Liver (tissue), 9 donors: ENCODE results near the gene PLPP6. TPM values are rescaled to one million over a fixed set of nuclear protein-coding genes. Genes with fewer than 3 reads are reported as not detected.

Source experiments
- DNase-seq: peaks from one replicate; pipeline ENCODE4 v3.0.0-alpha.2; 2017; ENCODE audit warnings: low spot score
- H3K27ac ChIP-seq, 2 donors: one replicate each; pipeline ENCODE4 v1.7.0; 2013; ENCODE audit warnings: inconsistent platforms in 2 of 2, low read length in 2 of 2, control low read depth in 1 of 2, low read depth in 1 of 2, mild to moderate bottlenecking in 1 of 2
- H3K27me3 ChIP-seq, 4 donors: one replicate each; pipeline versions ENCODE4 v1.6.1 to v1.7.0; 2013; ENCODE audit warnings: low read length in 3 of 4, inconsistent platforms in 1 of 4, mild to moderate bottlenecking in 1 of 4, moderate library complexity in 1 of 4; ENCODE audit not compliant: control insufficient read depth in 4 of 4, insufficient read depth in 4 of 4
- H3K36me3 ChIP-seq, 4 donors: one replicate each; pipeline versions ENCODE4 v1.6.1 to v1.7.0; 2013; ENCODE audit warnings: low read length in 3 of 4, mild to moderate bottlenecking in 3 of 4, low read depth in 1 of 4, moderate library complexity in 1 of 4; ENCODE audit not compliant: control insufficient read depth in 4 of 4, insufficient read depth in 3 of 4
- H3K4me1 ChIP-seq, 4 donors: one replicate each; pipeline versions ENCODE4 v1.6.1 to v1.7.0; 2013; ENCODE audit warnings: low read length in 3 of 4, mild to moderate bottlenecking in 3 of 4, moderate library complexity in 1 of 4; ENCODE audit not compliant: control insufficient read depth in 4 of 4, insufficient read depth in 4 of 4
- H3K4me3 ChIP-seq, 3 donors: one replicate each; pipeline versions ENCODE4 v1.6.1 to v1.7.0; 2013; ENCODE audit warnings: low read length in 3 of 3, control low read depth in 1 of 3, low read depth in 1 of 3, mild to moderate bottlenecking in 1 of 3
- H3K9ac ChIP-seq, 2 donors: one replicate each; pipeline ENCODE4 v1.7.0; 2013; ENCODE audit warnings: low read length in 2 of 2, mild to moderate bottlenecking in 2 of 2, moderate library complexity in 2 of 2, control low read depth in 1 of 2, low read depth in 1 of 2
- H3K9me3 ChIP-seq, 4 donors: one replicate each; pipeline versions ENCODE4 v1.6.1 to v1.7.0; 2013; ENCODE audit warnings: low read length in 3 of 4; ENCODE audit not compliant: control insufficient read depth in 4 of 4
- ATF3 ChIP-seq: IDR thresholded peaks from 2 replicates; pipeline ENCODE4 v1.6.1; 2016; ENCODE audit warnings: antibody characterized with exemption
- CTCF ChIP-seq: fragments of 150-350 bp; IDR thresholded peaks from 2 replicates; pipeline ENCODE4 v1.5.1; 2017; ENCODE audit warnings: improper control_type of control experiment, low read depth, low read length; ENCODE audit not compliant: missing input control
- EGR1 ChIP-seq, 2 donors: IDR thresholded peaks; 2 replicates each; pipeline ENCODE4 v1.6.1; 2016 to 2018; ENCODE audit warnings: antibody characterized with exemption in 2 of 2, low read depth in 2 of 2
- FOXA1 ChIP-seq: IDR thresholded peaks from 2 replicates; pipeline ENCODE4 v1.6.1; 2016; ENCODE audit warnings: antibody characterized with exemption
- FOXA2 ChIP-seq: IDR thresholded peaks from 2 replicates; pipeline ENCODE4 v1.6.1; 2016; ENCODE audit warnings: antibody characterized with exemption
- GABPA ChIP-seq, 2 donors: IDR thresholded peaks in 1 of 2; conservative IDR thresholded peaks in 1 of 2; 2 replicates each; pipeline ENCODE4 v1.6.1; 2016; ENCODE audit warnings: antibody characterized with exemption in 2 of 2, mild to moderate bottlenecking in 1 of 2, moderate library complexity in 1 of 2
- HNF4A ChIP-seq, 2 donors: conservative IDR thresholded peaks; 2 replicates each; pipeline ENCODE4 v1.6.1; 2016; ENCODE audit warnings: antibody characterized with exemption in 2 of 2, mild to moderate bottlenecking in 2 of 2
- HNF4G ChIP-seq: IDR thresholded peaks from 2 replicates; pipeline ENCODE4 v1.6.1; 2016; ENCODE audit warnings: antibody characterized with exemption
- JUND ChIP-seq, 2 donors: IDR thresholded peaks; 2 replicates each; pipeline ENCODE4 v1.6.1; 2016; ENCODE audit warnings: antibody characterized with exemption in 2 of 2
- NR2F2 ChIP-seq: IDR thresholded peaks from 2 replicates; pipeline ENCODE4 v1.6.1; 2016; ENCODE audit warnings: antibody characterized with exemption
- RAD21 ChIP-seq, 2 donors: IDR thresholded peaks; 2 replicates each; pipeline ENCODE4 v1.6.1; 2016; ENCODE audit warnings: antibody characterized with exemption in 2 of 2, mild to moderate bottlenecking in 2 of 2
- RXRA ChIP-seq, 2 donors: IDR thresholded peaks; 2 replicates each; pipeline ENCODE4 v1.6.1; 2017 to 2018; ENCODE audit warnings: antibody characterized with exemption in 2 of 2, mild to moderate bottlenecking in 1 of 2
- SP1 ChIP-seq: IDR thresholded peaks from 2 replicates; pipeline ENCODE4 v1.6.1; 2018; ENCODE audit warnings: antibody characterized with exemption, mild to moderate bottlenecking
- TAF1 ChIP-seq: conservative IDR thresholded peaks from 2 replicates; pipeline ENCODE4 v1.6.1; 2016; ENCODE audit warnings: antibody characterized with exemption, mild to moderate bottlenecking
- YY1 ChIP-seq: IDR thresholded peaks from 2 replicates; pipeline ENCODE4 v1.6.1; 2016; ENCODE audit warnings: antibody characterized with exemption, mild to moderate bottlenecking
- polyA plus RNA-seq, 2 donors: library from polyadenylated mRNA; stranded (reverse) in 1 of 2; unstranded in 1 of 2; fragments of 200-250 nt in 1 of 2; fragments of >200 nt in 1 of 2; fragmentation: Nextera tagmentation in 1 of 2; extraction: Ambion mirVana in 1 of 2; gene quantifications; one replicate each; pipeline versions ENCODE4 v1.2.1 to v1.2.3, GENCODE V29; 2013 to 2015
- total RNA-seq, 2 donors: library from RNA; depleted of rRNA; stranded (reverse); fragments of >200 nt; gene quantifications; one replicate each; pipeline ENCODE4 v1.2.3, GENCODE V29; 2014
- TF ChIP-seq, protein P1 (sequence below): IDR thresholded peaks from 2 replicates; pipeline ENCODE4 v1.6.1; 2016; ENCODE audit warnings: antibody characterized with exemption
- TF ChIP-seq, protein P2 (sequence below): IDR thresholded peaks from 2 replicates; pipeline ENCODE4 v1.6.1; 2016; ENCODE audit warnings: antibody characterized with exemption, mild to moderate bottlenecking
- TF ChIP-seq, protein P3 (sequence below): IDR thresholded peaks from 2 replicates; pipeline ENCODE4 v1.6.1; 2016; ENCODE audit warnings: antibody characterized with exemption
- donor health status: healthy.
- donor health status: healthy.
- donor health status: healthy.
- donor health status: healthy.
- donor health status: healthy.

Gene PLPP6
- total and polyA plus RNA-seq, 4 donors, result 9.5 to 11.8 (median 11.1) TPM

DNA sequence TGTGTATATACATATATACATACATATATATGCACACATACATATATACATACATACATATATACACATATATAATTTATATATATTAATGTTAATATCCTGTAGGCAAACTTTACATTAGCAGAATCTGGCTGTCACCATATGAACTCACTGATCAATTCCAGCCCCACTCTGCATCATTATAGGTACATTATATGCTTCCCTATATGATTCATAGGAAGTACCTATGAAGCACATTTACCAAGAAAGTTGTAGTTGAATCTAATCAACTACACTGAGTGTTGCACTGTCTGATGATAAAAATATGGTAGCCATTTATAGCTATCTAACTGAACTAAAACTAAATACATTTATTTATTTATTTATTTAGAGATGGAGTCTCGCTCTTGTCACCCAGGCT, 9.6 kb downstream of the PLPP6 start (continued):
- TF ChIP-seq, protein P1, sequence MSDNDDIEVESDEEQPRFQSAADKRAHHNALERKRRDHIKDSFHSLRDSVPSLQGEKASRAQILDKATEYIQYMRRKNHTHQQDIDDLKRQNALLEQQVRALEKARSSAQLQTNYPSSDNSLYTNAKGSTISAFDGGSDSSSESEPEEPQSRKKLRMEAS, result no peak
- TF ChIP-seq CTCF, result no peak

- no peaks in the 10 kb centered on the region for H3K9me3 ChIP-seq
- H3K4me1 ChIP-seq, result peaks cover 0 to 5% (median 4%) of the 10 kb centered on the region in 4 donors
- no peaks in the 10 kb centered on the region for H3K27me3 ChIP-seq
- TF ChIP-seq SP1 (peak; percentile 55), NR2F2 (no peak), JUND (IDR thresholded peaks at IDR 0.05) (peak; percentile 88 to 96), FOXA2 (peak; percentile 59), ATF3 (peak; percentile 87), RAD21 (IDR thresholded peaks at IDR 0.05) (peak in 1 of 2 donors; percentile 31), CTCF (no peak), EGR1 (IDR thresholded peaks at IDR 0.05; ENCODE audit: low read depth in 2 of 2) (no peak), HNF4G (no peak), YY1 (peak; percentile 70), GABPA (IDR thresholded peaks at IDR 0.05 in 1 of 2, conservative IDR thresholded peaks at IDR 0.05 in 1 of 2) (no peak), RXRA (IDR thresholded peaks at IDR 0.05) (peak; percentile 19 to 46), HNF4A (conservative IDR thresholded peaks at IDR 0.05) (peak; percentile 55 to 66), FOXA1 (peak; percentile 45), TAF1 (no peak)
- TF ChIP-seq, protein P2, sequence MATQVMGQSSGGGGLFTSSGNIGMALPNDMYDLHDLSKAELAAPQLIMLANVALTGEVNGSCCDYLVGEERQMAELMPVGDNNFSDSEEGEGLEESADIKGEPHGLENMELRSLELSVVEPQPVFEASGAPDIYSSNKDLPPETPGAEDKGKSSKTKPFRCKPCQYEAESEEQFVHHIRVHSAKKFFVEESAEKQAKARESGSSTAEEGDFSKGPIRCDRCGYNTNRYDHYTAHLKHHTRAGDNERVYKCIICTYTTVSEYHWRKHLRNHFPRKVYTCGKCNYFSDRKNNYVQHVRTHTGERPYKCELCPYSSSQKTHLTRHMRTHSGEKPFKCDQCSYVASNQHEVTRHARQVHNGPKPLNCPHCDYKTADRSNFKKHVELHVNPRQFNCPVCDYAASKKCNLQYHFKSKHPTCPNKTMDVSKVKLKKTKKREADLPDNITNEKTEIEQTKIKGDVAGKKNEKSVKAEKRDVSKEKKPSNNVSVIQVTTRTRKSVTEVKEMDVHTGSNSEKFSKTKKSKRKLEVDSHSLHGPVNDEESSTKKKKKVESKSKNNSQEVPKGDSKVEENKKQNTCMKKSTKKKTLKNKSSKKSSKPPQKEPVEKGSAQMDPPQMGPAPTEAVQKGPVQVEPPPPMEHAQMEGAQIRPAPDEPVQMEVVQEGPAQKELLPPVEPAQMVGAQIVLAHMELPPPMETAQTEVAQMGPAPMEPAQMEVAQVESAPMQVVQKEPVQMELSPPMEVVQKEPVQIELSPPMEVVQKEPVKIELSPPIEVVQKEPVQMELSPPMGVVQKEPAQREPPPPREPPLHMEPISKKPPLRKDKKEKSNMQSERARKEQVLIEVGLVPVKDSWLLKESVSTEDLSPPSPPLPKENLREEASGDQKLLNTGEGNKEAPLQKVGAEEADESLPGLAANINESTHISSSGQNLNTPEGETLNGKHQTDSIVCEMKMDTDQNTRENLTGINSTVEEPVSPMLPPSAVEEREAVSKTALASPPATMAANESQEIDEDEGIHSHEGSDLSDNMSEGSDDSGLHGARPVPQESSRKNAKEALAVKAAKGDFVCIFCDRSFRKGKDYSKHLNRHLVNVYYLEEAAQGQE, result no peak
- TF ChIP-seq, protein P3, sequence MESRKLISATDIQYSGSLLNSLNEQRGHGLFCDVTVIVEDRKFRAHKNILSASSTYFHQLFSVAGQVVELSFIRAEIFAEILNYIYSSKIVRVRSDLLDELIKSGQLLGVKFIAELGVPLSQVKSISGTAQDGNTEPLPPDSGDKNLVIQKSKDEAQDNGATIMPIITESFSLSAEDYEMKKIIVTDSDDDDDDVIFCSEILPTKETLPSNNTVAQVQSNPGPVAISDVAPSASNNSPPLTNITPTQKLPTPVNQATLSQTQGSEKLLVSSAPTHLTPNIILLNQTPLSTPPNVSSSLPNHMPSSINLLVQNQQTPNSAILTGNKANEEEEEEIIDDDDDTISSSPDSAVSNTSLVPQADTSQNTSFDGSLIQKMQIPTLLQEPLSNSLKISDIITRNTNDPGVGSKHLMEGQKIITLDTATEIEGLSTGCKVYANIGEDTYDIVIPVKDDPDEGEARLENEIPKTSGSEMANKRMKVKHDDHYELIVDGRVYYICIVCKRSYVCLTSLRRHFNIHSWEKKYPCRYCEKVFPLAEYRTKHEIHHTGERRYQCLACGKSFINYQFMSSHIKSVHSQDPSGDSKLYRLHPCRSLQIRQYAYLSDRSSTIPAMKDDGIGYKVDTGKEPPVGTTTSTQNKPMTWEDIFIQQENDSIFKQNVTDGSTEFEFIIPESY, result no peak
- TF ChIP-seq, protein P1, result peak; percentile 48
- no peak overlapping the region for H3K9ac ChIP-seq
- DNase-seq, result no peak
- no peak overlapping the region for H3K4me3 ChIP-seq
- H3K36me3 ChIP-seq, result no peaks in the 10 kb centered on the region
- H3K27ac ChIP-seq, result peak overlapping the region; percentile 66 to 68
Measured at GRCh38 chr9:4674783-4675182, 12.7 kb downstream of the PLPP6 start.
